Right atrium auricular region (tissue), 2 donors: ENCODE measurements around the gene PIK3R2. TPM values are rescaled to one million over a fixed set of nuclear protein-coding genes. Genes with fewer than 3 reads are reported as not detected.
"Not testable (repeated sequence)": the region's sequence is repeated elsewhere in the genome, so short reads cannot be mapped to it uniquely, and the experiment has no call there.

ENCODE experiments used
- DNase-seq: peaks from one replicate; pipeline ENCODE4 v3.0.0-alpha.2; 2019; ENCODE audit warnings: low spot score
- H3K27ac ChIP-seq, 2 donors: fragments of 200-600 bp; sonication (generic); 1 replicate in 1 of 2; 2 replicates in 1 of 2; pipeline ENCODE4 v1.5.1; 2016 to 2019
- H3K27me3 ChIP-seq, 2 donors: fragments of 200-600 bp; sonication (generic); one replicate each; pipeline versions ENCODE4 v1.5.1 to v1.6.0; 2017 to 2019
- H3K36me3 ChIP-seq: fragments of 200-600 bp; sonication (generic); one replicate; pipeline ENCODE4 v1.5.1; 2016
- H3K4me1 ChIP-seq, 2 donors: fragments of 200-600 bp; sonication (generic); one replicate each; pipeline versions ENCODE4 v1.5.1 to v1.6.0; 2017 to 2019
- H3K4me3 ChIP-seq, 2 donors: fragments of 200-600 bp; sonication (generic); 1 replicate in 1 of 2; 2 replicates in 1 of 2; pipeline ENCODE4 v1.5.1; 2017 to 2019; ENCODE audit warnings: mild to moderate bottlenecking in 1 of 2, moderate library complexity in 1 of 2
- H3K9me3 ChIP-seq, 2 donors: fragments of 200-600 bp; sonication (generic); one replicate each; pipeline ENCODE4 v1.5.1; 2019
- total RNA-seq, 2 donors: library from RNA; depleted of rRNA; stranded (reverse); fragments of >200 nt; gene quantifications; one replicate each; pipeline ENCODE4 v1.1.0, GENCODE V29; 2016
- TF ChIP-seq, protein P1 (sequence below), 2 donors: fragments of 200-600 bp; sonication (generic); IDR thresholded peaks; one replicate each; pipeline ENCODE4 v1.5.1; 2019; ENCODE audit warnings: antibody characterized with exemption in 2 of 2

The PIK3R2 gene
- 10 to 100 TPM; 18.7 to 19.0 TPM for total RNA-seq

DNA sequence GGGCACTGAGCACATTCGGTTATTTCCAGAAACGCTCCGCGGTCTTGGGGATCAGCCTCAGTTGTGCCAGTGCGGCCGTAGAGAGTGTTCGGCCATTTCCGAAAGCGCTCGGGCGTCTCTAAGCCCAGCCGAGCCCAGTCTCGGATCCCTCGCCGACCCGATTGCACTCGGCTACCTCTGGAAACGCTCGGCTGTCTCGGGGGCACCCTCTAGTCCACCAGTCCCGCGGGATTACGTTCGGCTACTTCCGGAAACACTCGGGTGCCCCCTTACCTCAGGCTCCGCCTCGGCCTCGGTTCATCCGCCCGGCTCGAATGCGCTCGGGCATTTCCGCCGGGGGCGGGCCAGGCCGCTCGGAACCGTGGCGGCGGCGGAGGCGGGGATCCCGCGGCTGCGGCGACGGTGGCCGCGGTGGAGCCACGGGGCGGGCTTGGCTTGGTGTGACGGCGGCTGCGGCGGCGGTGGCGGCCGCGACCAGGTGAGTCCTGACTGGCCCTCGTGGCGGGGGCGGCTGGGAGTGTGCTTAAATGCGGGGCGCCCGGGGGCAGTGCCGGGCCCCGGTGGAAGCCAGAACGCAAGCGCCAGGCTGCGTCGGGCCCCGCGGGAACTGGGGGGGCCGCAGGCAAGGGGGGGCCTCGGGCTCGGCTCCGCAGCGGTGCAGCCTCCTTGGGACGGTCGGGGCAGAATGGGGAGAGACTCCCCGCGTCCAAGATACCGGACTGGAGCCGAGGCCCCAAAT, at the start of gene PIK3R2:
PIK3R2 (plus strand) TSS at position 347 of the 739 bp plus-strand sequence. CDS start 2,717 bp downstream, outside the sequence.
- peaks cover 0 to 32% of the 10 kb centered on the region in 2 donors for H3K4me1 ChIP-seq
- H3K27ac ChIP-seq = peak within 1 kb of the TSS; percentile 97 to 99
- no peaks in the 10 kb centered on the region for H3K36me3 ChIP-seq
- DNase-seq = peak; percentile 99
- TF ChIP-seq, protein P1, sequence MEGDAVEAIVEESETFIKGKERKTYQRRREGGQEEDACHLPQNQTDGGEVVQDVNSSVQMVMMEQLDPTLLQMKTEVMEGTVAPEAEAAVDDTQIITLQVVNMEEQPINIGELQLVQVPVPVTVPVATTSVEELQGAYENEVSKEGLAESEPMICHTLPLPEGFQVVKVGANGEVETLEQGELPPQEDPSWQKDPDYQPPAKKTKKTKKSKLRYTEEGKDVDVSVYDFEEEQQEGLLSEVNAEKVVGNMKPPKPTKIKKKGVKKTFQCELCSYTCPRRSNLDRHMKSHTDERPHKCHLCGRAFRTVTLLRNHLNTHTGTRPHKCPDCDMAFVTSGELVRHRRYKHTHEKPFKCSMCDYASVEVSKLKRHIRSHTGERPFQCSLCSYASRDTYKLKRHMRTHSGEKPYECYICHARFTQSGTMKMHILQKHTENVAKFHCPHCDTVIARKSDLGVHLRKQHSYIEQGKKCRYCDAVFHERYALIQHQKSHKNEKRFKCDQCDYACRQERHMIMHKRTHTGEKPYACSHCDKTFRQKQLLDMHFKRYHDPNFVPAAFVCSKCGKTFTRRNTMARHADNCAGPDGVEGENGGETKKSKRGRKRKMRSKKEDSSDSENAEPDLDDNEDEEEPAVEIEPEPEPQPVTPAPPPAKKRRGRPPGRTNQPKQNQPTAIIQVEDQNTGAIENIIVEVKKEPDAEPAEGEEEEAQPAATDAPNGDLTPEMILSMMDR (IDR thresholded peaks at IDR 0.05) = peak in 1 of 2 donors; percentile 7
- peak within 1 kb of the TSS; percentile 91 to 92 for H3K4me3 ChIP-seq
- no peaks in the 10 kb centered on the region for H3K9me3 ChIP-seq
- H3K27me3 ChIP-seq = no peaks in the 10 kb centered on the region

DNA sequence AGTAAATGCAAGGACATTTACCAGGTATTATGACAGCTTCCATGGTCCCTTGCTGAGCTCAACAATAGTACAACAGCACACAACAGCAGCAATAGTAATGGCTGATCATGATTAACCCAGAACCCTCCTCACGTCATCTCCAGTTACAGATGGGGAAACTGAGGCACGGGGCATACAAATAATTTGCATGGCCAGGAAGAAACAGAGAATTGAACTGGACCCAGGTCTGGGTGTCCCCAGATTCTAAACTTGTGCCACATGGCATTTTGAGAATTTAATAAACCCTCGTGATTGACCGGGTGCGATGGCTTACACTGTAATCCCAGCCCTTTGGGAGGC, 48.2 kb upstream of the PIK3R2 start:
- Histone ChIP-seq H3K4me3 (peak overlapping the region; percentile 31 to 43), H3K4me1 (peaks cover 0 to 16% of the 10 kb centered on the region in 2 donors), H3K9me3 (no peaks in the 10 kb centered on the region), H3K27me3 (no peaks in the 10 kb centered on the region), H3K36me3 (no peaks in the 10 kb centered on the region), H3K27ac (peak overlapping the region; percentile 35 to 40)
- no peak for DNase-seq
- TF ChIP-seq, protein P1 (IDR thresholded peaks at IDR 0.05) = no peak

DNA sequence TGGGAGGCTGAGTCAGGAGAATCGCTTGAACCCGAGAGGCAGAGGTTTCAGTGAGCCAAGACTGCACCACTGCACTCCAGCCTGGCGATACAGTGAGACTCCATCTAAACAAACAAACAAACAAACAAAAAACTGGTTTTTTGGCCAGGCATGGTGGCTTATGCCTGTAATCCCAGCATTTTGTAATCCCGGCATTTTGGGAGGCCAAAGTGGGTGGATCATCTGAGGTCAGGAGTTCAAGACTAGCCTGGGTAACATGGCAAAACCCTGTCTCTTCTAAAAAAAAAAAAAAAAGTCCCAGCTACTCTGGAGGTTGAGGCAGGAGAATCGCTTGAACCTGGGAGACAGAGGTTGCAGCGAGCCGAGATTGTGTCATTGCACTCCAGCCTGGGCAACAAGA, 47.7 kb upstream of the PIK3R2 start:
- DNase-seq, H3K36me3 ChIP-seq, H3K9me3 ChIP-seq, H3K27ac ChIP-seq, H3K27me3 ChIP-seq, H3K4me3 ChIP-seq: not testable (repeated sequence)
- peaks cover 0 to 17% of the 10 kb centered on the region in 2 donors for H3K4me1 ChIP-seq

DNA sequence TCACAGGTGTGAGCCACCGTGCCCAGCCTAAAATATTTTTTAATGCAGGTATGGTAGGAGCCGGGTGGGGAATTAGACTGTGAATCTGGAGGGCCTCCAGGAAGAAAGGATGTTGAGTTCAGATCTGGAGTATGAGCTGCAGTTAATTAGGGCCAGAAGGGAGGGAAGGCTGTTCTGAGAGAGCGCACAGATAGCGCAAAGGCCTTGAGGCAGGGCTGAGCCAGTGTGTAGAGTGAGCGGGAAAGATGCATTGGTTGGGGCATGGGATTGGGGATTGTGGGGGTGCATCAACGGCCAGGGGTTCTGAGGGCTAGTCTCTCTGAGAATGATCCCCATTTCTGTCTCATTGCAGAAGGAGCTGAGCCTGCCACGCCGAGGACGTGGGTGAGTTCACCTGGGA, 45.7 kb upstream of the PIK3R2 start:
- no peak for DNase-seq
- H3K36me3 ChIP-seq = no peaks in the 10 kb centered on the region
- peaks cover 0 to 27% of the 10 kb centered on the region in 2 donors for H3K4me1 ChIP-seq
- no peaks in the 10 kb centered on the region for H3K27me3 ChIP-seq
- no peak overlapping the region for H3K4me3 ChIP-seq
- no peaks in the 10 kb centered on the region for H3K9me3 ChIP-seq
- TF ChIP-seq, protein P1 (IDR thresholded peaks at IDR 0.05) = no peak
- no peak overlapping the region for H3K27ac ChIP-seq

DNA sequence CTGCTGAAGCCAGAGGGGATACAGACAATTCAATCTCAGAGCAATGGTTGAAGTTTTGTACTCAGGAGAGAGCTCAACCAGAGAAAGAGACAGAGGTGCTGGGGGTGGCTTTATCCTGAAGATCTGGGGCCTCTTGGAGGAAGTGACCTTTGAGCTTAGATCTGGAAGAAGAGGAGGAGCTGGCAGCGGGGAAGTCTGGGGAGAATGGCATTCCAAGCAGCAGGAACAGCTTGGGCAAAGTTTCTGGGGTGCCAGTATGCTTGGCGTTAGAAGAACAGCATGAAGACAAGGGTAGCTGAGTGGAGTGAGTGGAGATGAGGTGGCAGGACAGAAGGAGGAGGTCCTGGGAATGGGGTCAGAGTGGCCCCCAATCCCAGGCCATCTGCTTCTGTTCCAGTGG, 44.1 kb upstream of the PIK3R2 start:
- H3K36me3 ChIP-seq = no peaks in the 10 kb centered on the region
- no peak overlapping the region for H3K4me3 ChIP-seq
- H3K9me3 ChIP-seq = no peaks in the 10 kb centered on the region
- peaks cover 0 to 27% of the 10 kb centered on the region in 2 donors for H3K4me1 ChIP-seq
- H3K27ac ChIP-seq = no peak overlapping the region
- TF ChIP-seq, protein P1 (IDR thresholded peaks at IDR 0.05) = no peak
- no peaks in the 10 kb centered on the region for H3K27me3 ChIP-seq
- no peak for DNase-seq

DNA sequence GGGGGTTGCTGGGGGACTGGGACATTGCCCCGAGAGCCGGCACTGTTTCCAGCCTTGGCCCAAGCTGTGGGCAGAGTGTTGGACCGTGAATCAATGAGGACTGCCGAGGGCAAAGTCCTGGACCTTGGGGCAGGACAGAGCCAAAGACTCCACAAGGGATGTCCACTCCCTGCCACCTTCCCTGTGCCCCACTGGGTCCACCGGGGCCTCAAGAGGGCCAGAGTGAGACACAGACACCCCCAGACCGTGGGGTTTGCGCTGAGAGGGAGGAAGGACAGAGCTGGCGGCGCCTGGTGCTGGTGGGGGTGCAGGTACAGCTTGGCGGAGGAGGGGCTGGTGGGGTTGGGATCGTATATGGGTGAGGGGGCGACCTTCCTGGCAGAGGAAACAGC, 43.6 kb upstream of the PIK3R2 start:
- H3K27me3 ChIP-seq = no peaks in the 10 kb centered on the region
- H3K9me3 ChIP-seq = no peaks in the 10 kb centered on the region
- no peak for DNase-seq
- peak overlapping the region; percentile 62 to 66 for H3K4me3 ChIP-seq
- H3K36me3 ChIP-seq = no peaks in the 10 kb centered on the region
- H3K27ac ChIP-seq = peak overlapping the region in 1 of 2 donors; percentile 60
- TF ChIP-seq, protein P1 (IDR thresholded peaks at IDR 0.05) = no peak
- H3K4me1 ChIP-seq = peaks cover 0 to 24% of the 10 kb centered on the region in 2 donors
